GM12892 (cell line): ENCODE data around the gene TRIML2.

Source experiments
- POLR2A ChIP-seq: IDR thresholded peaks from 2 replicates; pipeline ENCODE4 v1.6.1; 2011; ENCODE audit warnings: low read depth, low read length, control low read depth
- POLR2AphosphoS5 ChIP-seq: IDR thresholded peaks from 2 replicates; pipeline ENCODE4 v1.6.1; 2011; ENCODE audit warnings: low read depth, low read length, control low read depth

DNA sequence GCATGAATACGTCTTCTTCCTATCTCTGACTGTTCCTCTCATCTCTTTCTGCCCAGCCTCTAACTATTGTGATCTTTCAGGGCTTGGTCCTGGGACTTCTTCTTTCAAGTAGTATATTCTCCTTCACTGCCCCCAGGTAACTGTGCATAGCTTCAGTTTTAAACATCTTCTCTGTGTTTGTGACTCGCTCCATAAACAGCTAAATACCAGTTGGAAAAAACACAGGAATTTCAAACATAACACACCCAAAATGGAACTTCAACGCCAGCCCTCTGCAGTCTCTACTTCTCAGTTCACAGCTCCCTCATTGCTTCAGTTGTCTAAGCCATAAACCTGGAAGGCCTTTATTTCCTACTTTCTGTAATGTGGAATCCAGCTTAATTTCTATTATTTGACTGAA lies 16.6 kb downstream of the TRIML2 start:
- TF ChIP-seq POLR2A: no peak
- TF ChIP-seq POLR2AphosphoS5: no peak
